ENCODE results near the gene TUBA3C. TPM values are rescaled to one million over a fixed set of nuclear protein-coding genes. Genes with fewer than 3 reads are reported as not detected.

The TUBA3C gene
- polyA plus RNA-seq, 1 experiment: not detected

GRCh38 chr13:19150712-19151228, 30.9 kb downstream of the TUBA3C start:
- DNase-seq (ENCODE audit: low read depth): no peak
- POLR2A ChIA-PET: no interaction called here
- no peaks in the 10 kb centered on the region for H3K27me3 ChIP-seq (ENCODE audit: control insufficient read depth, insufficient read depth, low read length)
- TF ChIP-seq CTCF (IDR thresholded peaks at IDR 0.05; ENCODE audit: insufficient read depth, low read depth, low read length): no peak
- H3K4me3 ChIP-seq (ENCODE audit: low read depth, low read length): no peak overlapping the region
- CTCF ChIA-PET: no interaction called here
- no peaks in the 10 kb centered on the region for H3K36me3 ChIP-seq (ENCODE audit: control insufficient read depth, insufficient read depth, low read length)

GRCh38 chr13:19150226-19150625, 31.4 kb downstream of the TUBA3C start:
- DNase-seq (ENCODE audit: low read depth): no peak
- CTCF ChIA-PET: no interaction called here
- Histone ChIP-seq H3K36me3 (ENCODE audit: control insufficient read depth, insufficient read depth, low read length) (no peaks in the 10 kb centered on the region), H3K27me3 (ENCODE audit: control insufficient read depth, insufficient read depth, low read length) (no peaks in the 10 kb centered on the region), H3K4me3 (ENCODE audit: low read depth, low read length) (no peak overlapping the region)
- no peak for TF ChIP-seq CTCF (IDR thresholded peaks at IDR 0.05; ENCODE audit: insufficient read depth, low read depth, low read length)
- POLR2A ChIA-PET: no interaction called here

GRCh38 chr13:19148561-19148960, 33.1 kb downstream of the TUBA3C start:
- CTCF ChIA-PET: no interaction called here

More at GRCh38 chr13:19148561-19148960, 33.1 kb downstream of the TUBA3C start:
- no peak overlapping the region for H3K4me3 ChIP-seq (ENCODE audit: low read depth, low read length)
- H3K27me3 ChIP-seq (ENCODE audit: control insufficient read depth, insufficient read depth, low read length): no peaks in the 10 kb centered on the region
- no peaks in the 10 kb centered on the region for H3K36me3 ChIP-seq (ENCODE audit: control insufficient read depth, insufficient read depth, low read length)
- POLR2A ChIA-PET: no interaction called here
- no peak for DNase-seq (ENCODE audit: low read depth)
- no peak for TF ChIP-seq CTCF (IDR thresholded peaks at IDR 0.05; ENCODE audit: insufficient read depth, low read depth, low read length)

Small RNA genes within 50 kb of the gene (small RNA-seq; reads per million reads assigned to genes)
- gene AL139327.4 (ENCODE audit: insufficient read length, low read depth, low replicate concordance): not detected

All from BJ (cell line).